ENCODE measurements around the gene PTPRK. TPM values are rescaled to one million over a fixed set of nuclear protein-coding genes. Genes with fewer than 3 reads are reported as not detected.

The PTPRK gene
- total RNA-seq, 1 donor from 2014 or later: 117 TPM

GRCh38 chr6:128305976-128306375, 214.4 kb downstream of the PTPRK start:
- H3K36me3 ChIP-seq (ENCODE audit: control insufficient read depth, insufficient read depth, low read length): no peaks in the 10 kb centered on the region
- H3K27me3 ChIP-seq (ENCODE audit: control insufficient read depth, insufficient read depth, low read length): no peaks in the 10 kb centered on the region
- H3K4me3 ChIP-seq (ENCODE audit: low read depth, low read length): no peak overlapping the region
- DNase-seq (ENCODE audit: low read depth): no peak
- no peak for TF ChIP-seq CTCF (IDR thresholded peaks at IDR 0.05; ENCODE audit: insufficient read depth, low read length, poor library complexity, severe bottlenecking)

GRCh38 chr6:128305228-128305627, 215.2 kb downstream of the PTPRK start:
- Histone ChIP-seq H3K36me3 (ENCODE audit: control insufficient read depth, insufficient read depth, low read length) (no peaks in the 10 kb centered on the region), H3K4me3 (ENCODE audit: low read depth, low read length) (no peak overlapping the region), H3K27me3 (ENCODE audit: control insufficient read depth, insufficient read depth, low read length) (no peaks in the 10 kb centered on the region)
- DNase-seq (ENCODE audit: low read depth): no peak
- no peak for TF ChIP-seq CTCF (IDR thresholded peaks at IDR 0.05; ENCODE audit: insufficient read depth, low read length, poor library complexity, severe bottlenecking)

GRCh38 chr6:128303870-128304269, 216.5 kb downstream of the PTPRK start:
- TF ChIP-seq CTCF (IDR thresholded peaks at IDR 0.05; ENCODE audit: insufficient read depth, low read length, poor library complexity, severe bottlenecking): no peak
- H3K27me3 ChIP-seq (ENCODE audit: control insufficient read depth, insufficient read depth, low read length): no peaks in the 10 kb centered on the region
- DNase-seq (ENCODE audit: low read depth): no peak
- H3K4me3 ChIP-seq (ENCODE audit: low read depth, low read length): no peak overlapping the region
- H3K36me3 ChIP-seq (ENCODE audit: control insufficient read depth, insufficient read depth, low read length): no peaks in the 10 kb centered on the region

- no peaks in the 10 kb centered on the region for H3K27me3 ChIP-seq (ENCODE audit: control insufficient read depth, insufficient read depth, low read length)
- no peaks in the 10 kb centered on the region for H3K36me3 ChIP-seq (ENCODE audit: control insufficient read depth, insufficient read depth, low read length)
- no peak for DNase-seq (ENCODE audit: low read depth)
- no peak for TF ChIP-seq CTCF (IDR thresholded peaks at IDR 0.05; ENCODE audit: insufficient read depth, low read length, poor library complexity, severe bottlenecking)
- no peak overlapping the region for H3K4me3 ChIP-seq (ENCODE audit: low read depth, low read length)
Observed at GRCh38 chr6:128302942-128303341, 217.5 kb downstream of the PTPRK start.

- no peaks in the 10 kb centered on the region for H3K27me3 ChIP-seq (ENCODE audit: control insufficient read depth, insufficient read depth, low read length)
- TF ChIP-seq CTCF (IDR thresholded peaks at IDR 0.05; ENCODE audit: insufficient read depth, low read length, poor library complexity, severe bottlenecking): no peak
- no peak for DNase-seq (ENCODE audit: low read depth)
- no peaks in the 10 kb centered on the region for H3K36me3 ChIP-seq (ENCODE audit: control insufficient read depth, insufficient read depth, low read length)
- H3K4me3 ChIP-seq (ENCODE audit: low read depth, low read length): no peak overlapping the region
Observed at GRCh38 chr6:128295670-128296069, 224.7 kb downstream of the PTPRK start.

GRCh38 chr6:128290221-128290620, 230.2 kb downstream of the PTPRK start:
- no peak for DNase-seq (ENCODE audit: low read depth)
- Histone ChIP-seq H3K4me3 (ENCODE audit: low read depth, low read length) (no peak overlapping the region), H3K27me3 (ENCODE audit: control insufficient read depth, insufficient read depth, low read length) (no peaks in the 10 kb centered on the region), H3K36me3 (ENCODE audit: control insufficient read depth, insufficient read depth, low read length) (no peaks in the 10 kb centered on the region)
- TF ChIP-seq CTCF (IDR thresholded peaks at IDR 0.05; ENCODE audit: insufficient read depth, low read length, poor library complexity, severe bottlenecking): no peak
